Dermis blood vessel endothelial cell (primary cell): ENCODE results near the gene FAM210A. TPM values are rescaled to one million over a fixed set of nuclear protein-coding genes. Genes with fewer than 3 reads are reported as not detected.
"Not testable (repeated sequence)": the region's sequence is repeated elsewhere in the genome, so short reads cannot be mapped to it uniquely, and the experiment has no call there.

ENCODE experiments used
- DNase-seq: peaks from one replicate; pipeline ENCODE4 v3.0.0; 2010
- total RNA-seq: library from RNA; depleted of rRNA; stranded (reverse); fragments of >200 nt; gene quantifications from 2 replicates; pipeline ENCODE4 v1.2.3, GENCODE V29; 2014

The FAM210A gene
- total RNA-seq = 31.7 and 34.8 TPM in 2 replicates

DNA sequence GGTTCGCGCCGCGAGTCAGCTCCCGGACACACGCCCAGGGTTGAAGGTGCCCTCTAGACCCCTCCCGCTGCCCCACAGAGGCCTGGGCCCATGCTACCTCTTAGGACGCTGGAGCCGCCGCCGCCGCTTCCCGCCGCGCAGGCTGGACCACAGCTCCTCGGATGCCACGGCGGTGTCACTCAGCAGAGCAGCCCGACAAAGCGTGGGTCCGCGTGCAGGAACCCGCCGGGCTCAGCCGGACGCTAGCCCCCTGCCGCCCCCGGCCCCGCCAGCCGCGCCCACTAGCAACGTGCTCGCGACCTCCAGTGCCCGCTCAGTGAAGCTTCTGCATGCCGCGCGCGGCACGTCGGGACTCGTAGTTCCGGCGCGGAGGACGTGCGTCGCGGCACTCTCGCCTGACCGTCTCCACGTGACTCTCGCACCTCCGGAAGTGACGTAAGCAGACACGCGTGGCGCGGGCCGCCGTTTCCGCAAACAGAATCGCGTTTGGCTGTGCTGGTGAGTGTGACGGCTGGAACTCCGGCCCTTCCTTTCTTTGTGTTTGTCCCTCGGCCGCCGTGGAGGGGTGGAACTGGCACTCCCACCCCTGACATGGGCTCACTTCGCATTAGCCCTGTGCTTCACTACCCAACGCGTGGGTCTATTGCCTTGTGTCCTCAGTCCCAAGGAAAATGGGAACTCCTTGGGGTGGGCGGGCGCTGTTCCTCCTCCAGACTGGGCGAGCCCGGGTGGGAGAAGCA, at the start of gene FAM210A, which contains the start of gene RNMT:
TSS of gene FAM210A (minus strand) at position 327 of the 740 bp plus-strand sequence. CDS start 44,481 bp downstream, outside the sequence.
TSS of gene RNMT (plus strand) at position 442 of the 740 bp plus-strand sequence. CDS start 4,845 bp downstream, outside the sequence.
- peak; percentile 99 for DNase-seq

GRCh38 chr18:13775058-13775457, 48.7 kb upstream of the FAM210A start:
- DNase-seq = no peak

DNA sequence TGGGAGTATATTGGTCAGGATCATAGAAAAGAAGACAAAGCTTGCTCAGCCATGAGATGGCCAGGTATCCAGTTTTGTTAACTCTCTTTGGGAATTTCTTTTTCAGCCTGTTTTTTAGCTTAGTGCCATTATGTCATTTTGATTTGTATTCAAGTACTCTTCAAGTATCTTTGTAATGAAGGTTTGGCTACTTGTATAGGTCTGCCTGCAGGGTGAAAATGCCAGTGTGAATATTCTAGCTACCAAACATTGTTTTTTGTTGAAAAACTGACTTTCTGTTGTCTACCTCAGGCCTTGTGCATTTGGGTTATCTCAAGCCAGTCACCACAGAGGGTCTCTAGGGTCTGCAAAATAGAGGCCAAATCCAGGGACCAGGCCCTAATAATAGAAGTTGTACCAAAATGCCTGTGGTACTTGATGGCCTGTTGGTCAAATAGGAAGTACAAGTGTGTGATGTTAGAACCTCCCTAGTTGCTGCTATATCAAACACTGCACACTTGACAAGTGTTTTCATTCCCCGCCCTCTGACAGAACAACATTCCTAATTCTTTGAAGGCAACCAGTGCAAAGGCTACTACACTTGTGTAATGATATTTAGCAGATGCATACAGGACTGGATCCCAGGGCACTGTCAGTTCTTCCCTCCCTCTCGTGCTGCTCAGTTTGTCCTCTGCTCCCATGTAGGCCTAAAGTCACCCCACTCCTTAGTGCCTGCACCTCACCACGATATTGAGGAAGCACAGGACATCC, 36.5 kb upstream of the FAM210A start:
- DNase-seq = no peak

- no peak for DNase-seq
These were observed 33.7 kb upstream of the FAM210A start for GRCh38 chr18:13760047-13760446.

- DNase-seq = no peak
These were observed 32.3 kb upstream of the FAM210A start for GRCh38 chr18:13758622-13759021.

DNA sequence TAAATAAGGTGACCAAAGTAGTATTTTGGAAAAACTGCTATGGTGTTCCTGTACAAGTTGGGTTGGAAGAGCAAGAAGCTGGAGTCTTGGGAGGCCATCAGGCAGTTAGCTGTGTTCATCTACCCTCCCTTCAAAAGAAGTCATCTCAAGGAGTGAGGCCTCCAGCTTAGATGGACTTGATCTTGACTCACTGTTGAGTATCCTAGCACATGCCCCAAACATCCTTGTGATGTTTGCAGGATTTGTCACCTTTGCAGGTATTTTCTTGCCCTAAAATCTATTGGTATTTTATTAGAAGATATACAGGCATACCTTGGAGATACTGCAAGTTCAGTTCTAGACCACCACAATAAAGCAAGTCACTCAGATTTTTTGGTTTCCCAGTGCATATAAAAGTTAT, 30.3 kb upstream of the FAM210A start:
- no peak for DNase-seq

DNA sequence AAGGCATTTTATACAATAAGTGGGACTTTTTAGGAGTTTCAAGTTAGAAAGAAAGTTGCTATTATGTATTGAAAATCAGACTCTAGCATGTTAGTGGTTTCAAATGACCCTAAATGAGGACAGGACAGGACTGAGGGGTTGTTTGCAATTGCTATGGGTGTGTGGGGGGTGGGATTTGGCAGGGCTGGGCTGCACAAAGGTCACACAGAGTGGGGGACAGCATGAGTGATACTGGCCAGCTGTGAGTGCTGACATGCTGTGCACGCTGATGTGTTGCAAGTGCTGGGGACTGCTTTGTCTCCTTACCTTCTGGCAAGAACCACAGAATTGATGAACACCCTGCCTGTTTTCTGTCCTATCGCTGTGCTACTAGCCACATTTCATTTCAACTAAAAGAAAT, 29.9 kb upstream of the FAM210A start:
- DNase-seq = no peak

DNA sequence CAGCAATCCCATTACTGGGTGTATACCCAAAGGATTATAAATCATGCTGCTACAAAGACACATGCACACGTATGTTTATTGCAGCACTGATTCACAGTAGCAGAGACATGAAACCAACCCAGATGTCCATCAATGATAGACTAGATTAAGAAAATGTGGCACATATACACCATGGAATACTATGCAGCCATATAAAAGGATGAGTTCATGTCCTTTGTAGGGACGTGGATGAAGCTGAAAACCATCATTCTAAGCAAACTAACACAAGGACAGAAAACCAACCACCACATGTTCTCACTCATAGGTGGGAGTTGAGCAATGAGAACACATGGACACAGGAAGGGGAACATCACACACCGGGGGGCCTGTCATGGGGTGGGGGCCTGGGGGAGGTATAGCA, 25.2 kb upstream of the FAM210A start:
- not testable (repeated sequence) for DNase-seq

- no peak for DNase-seq
These were observed 20.3 kb upstream of the FAM210A start for GRCh38 chr18:13746633-13747032.

- DNase-seq = no peak
These were observed 19.3 kb upstream of the FAM210A start for GRCh38 chr18:13745696-13746095.

- DNase-seq = peak; percentile 6
These were observed 9.3 kb upstream of the FAM210A start for GRCh38 chr18:13735681-13736080.

GRCh38 chr18:13730481-13730880, 4.1 kb upstream of the FAM210A start:
- DNase-seq = no peak

GRCh38 chr18:13726972-13727331, 594 bp upstream of the FAM210A start:
- DNase-seq = peak; percentile 70

- DNase-seq = no peak
These were observed 659 bp downstream of the FAM210A start for GRCh38 chr18:13725566-13726231.

- no peak for DNase-seq
These were observed 5.5 kb downstream of the FAM210A start for GRCh38 chr18:13720847-13721246.

- DNase-seq = no peak
These were observed 6.2 kb downstream of the FAM210A start for GRCh38 chr18:13720123-13720522.

GRCh38 chr18:13716916-13717315, 9.4 kb downstream of the FAM210A start:
- DNase-seq = no peak

DNA sequence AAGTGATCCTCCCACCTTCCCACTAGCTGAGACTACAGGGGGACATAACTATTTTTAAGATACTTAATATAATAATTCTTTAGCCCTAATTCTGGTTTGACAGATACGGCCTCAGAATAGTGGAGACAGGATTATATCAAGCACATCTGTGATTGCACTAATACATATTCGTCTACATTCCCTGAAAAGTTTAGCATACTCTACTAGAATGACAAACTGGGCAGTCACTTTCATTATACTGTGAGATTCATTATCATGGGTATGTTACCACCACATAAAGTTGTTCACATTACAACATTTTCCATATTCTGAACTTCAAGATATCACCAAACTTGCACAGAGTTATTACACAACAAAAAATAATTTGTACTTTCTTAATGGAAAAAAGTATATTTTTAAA, 11.0 kb downstream of the FAM210A start:
- no peak for DNase-seq

DNA sequence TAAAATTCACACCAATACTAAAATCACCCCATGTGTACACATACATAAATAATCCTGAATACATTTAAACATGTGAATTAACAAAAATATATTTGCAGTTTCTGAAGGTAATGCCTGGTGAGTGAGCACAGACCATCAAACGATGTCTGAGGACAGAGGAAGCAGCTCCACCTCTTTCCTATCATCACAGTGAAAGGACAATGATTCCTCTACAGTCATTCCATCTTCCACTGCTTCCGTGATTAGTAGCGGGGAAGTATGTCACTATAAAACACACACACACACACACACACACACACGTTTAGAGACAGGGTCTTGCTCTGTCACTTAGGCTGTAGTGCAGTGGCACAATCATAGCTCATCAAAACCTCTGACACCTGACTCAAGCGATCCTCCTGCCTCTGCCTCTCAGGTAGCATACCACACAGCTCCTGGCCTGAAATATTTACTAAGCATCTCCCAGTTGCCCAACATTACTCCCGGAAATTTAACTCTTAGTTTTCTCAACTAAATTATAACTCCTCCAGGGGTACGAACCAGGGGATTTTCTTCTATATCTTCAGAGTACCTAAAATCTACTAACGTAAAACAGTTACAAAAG, 12.8 kb downstream of the FAM210A start:
- no peak for DNase-seq

- peak; percentile 20 for DNase-seq
These were observed 13.8 kb downstream of the FAM210A start for GRCh38 chr18:13712400-13713131.

- peak; percentile 75 for DNase-seq
These were observed 15.9 kb downstream of the FAM210A start for GRCh38 chr18:13710414-13710831.

DNA sequence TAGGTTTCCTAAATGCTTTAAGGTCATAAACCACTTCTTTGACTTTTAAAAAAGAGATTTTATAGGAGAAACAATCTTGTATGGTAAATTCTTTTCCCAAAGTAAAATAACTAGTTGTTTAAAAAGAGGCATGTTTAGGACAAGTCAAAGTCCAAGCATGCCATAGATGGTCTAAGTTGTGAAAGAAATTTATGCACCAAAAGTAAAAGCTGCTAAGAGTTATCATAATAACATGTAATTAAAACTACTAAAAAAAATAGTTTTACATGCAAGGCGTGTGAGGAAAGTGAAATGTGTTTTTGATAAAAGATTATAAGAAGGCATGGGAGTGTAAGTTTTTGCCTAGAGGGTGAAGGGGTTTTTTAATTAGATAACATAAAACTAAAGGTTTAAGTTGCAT, 22.5 kb downstream of the FAM210A start:
- peak; percentile 19 for DNase-seq
